HepG2 (cell line): ENCODE results near the gene FURIN. TPM values are rescaled to one million over a fixed set of nuclear protein-coding genes. Genes with fewer than 3 reads are reported as not detected.
A peak's percentile ranks its signal among the peaks of the same experiment; 100 is the strongest.

ENCODE experiments used
- AGO2 ChIP-seq: fragments of 200-400 bp; formaldehyde crosslinking; optimal IDR thresholded peaks from 2 replicates; pipeline ENCODE3; 2017; ENCODE audit warnings: mild to moderate bottlenecking, low read depth, low read length, moderate library complexity
- CEBPB ChIP-seq: IDR thresholded peaks from 2 replicates; pipeline ENCODE4 v1.6.1; 2011; ENCODE audit warnings: low read depth, low read length, improper control_type of control experiment, borderline replicate concordance
- ELK4 ChIP-seq: sonication (generic); formaldehyde crosslinking; IDR thresholded peaks from 2 replicates; pipeline ENCODE4 v1.9.0; 2021; ENCODE audit warnings: missing genetic modification reagents, borderline replicate concordance
- FUBP1 ChIP-seq: sonication (generic); formaldehyde crosslinking; IDR thresholded peaks from 2 replicates; pipeline ENCODE4 v1.5.1; 2020; ENCODE audit warnings: missing genetic modification reagents, mild to moderate bottlenecking, borderline replicate concordance
- HDAC1 ChIP-seq: sonication (generic); formaldehyde crosslinking; IDR thresholded peaks from 2 replicates; pipeline ENCODE4 v1.5.1; 2020; ENCODE audit warnings: mild to moderate bottlenecking, missing genetic modification reagents
- MIER3 ChIP-seq: IDR thresholded peaks from 2 replicates; pipeline ENCODE4 v1.6.1; 2016; ENCODE audit warnings: missing compliant biosample characterization, borderline replicate concordance
- PRDM15 ChIP-seq: sonication (generic); formaldehyde crosslinking; IDR thresholded peaks from 2 replicates; pipeline ENCODE4 v1.4.0; 2020; ENCODE audit warnings: missing genetic modification reagents
- REST ChIP-seq, 2 experiments: IDR thresholded peaks; 2 replicates each; pipeline ENCODE4 v1.6.1; 2011 to 2012; ENCODE audit warnings: low read length in 2 of 2, borderline replicate concordance in 1 of 2, low read depth in 1 of 2, mild to moderate bottlenecking in 1 of 2, moderate library complexity in 1 of 2
- ZNF180 ChIP-seq: sonication (generic); formaldehyde crosslinking; IDR thresholded peaks from 2 replicates; pipeline ENCODE4 v1.4.0; 2020; ENCODE audit warnings: low read depth, missing genetic modification reagents, borderline replicate concordance
- ZNF343 ChIP-seq: sonication (generic); formaldehyde crosslinking; IDR thresholded peaks from 2 replicates; pipeline ENCODE4 v1.4.0; 2020; ENCODE audit warnings: mild to moderate bottlenecking, missing genetic modification reagents
- ZNF713 ChIP-seq: sonication (generic); formaldehyde crosslinking; IDR thresholded peaks from 2 replicates; pipeline ENCODE4 v1.4.0; 2020; ENCODE audit warnings: mild to moderate bottlenecking, missing genetic modification reagents
- polyA plus RNA-seq, 8 experiments: library from polyadenylated mRNA; depleted of rRNA in 3 of 8; stranded (reverse) in 7 of 8; unstranded in 1 of 8; fragments of >200 nt; fragmentation: Illumina TruSeq in 4 of 8; extraction: Trizol in 4 of 8; gene quantifications; 2 replicates each; pipeline versions ENCODE4 v1.2.1 to v1.2.3, GENCODE V29; 2011 to 2016; ENCODE audit warnings: low read depth in 4 of 8, missing spikeins in 1 of 8, mixed read lengths in 1 of 8; ENCODE audit not compliant: insufficient read depth in 1 of 8
- total RNA-seq, 5 experiments: library from RNA; depleted of rRNA; stranded (reverse); fragments of >200 nt; fragmentation: Illumina TruSeq; extraction: Trizol; gene quantifications; 2 replicates each; pipeline ENCODE4 v1.2.3, GENCODE V29; 2016; ENCODE audit warnings: low read depth in 1 of 5
- TF ChIP-seq, protein P1 (sequence below): sonication (generic); formaldehyde crosslinking; conservative IDR thresholded peaks from 2 replicates; pipeline ENCODE4 v1.4.0; 2020; ENCODE audit warnings: missing genetic modification reagents
- TF ChIP-seq, protein P2 (sequence below): sonication (generic); formaldehyde crosslinking; IDR thresholded peaks from 2 replicates; pipeline ENCODE4 v1.4.0; 2020; ENCODE audit warnings: missing genetic modification reagents

The FURIN gene
- total and polyA plus RNA-seq, 2 of the 13 experiments (the other 11 are each of a cell fraction or from before 2014, with no cell fraction given): 15.2 to 17.4 TPM

GRCh38 chr15:90931828-90932659, 63.7 kb downstream of the FURIN start, which contains the start of gene HDDC3 (continued):
- no peak for TF ChIP-seq CEBPB
- TF ChIP-seq, protein P1, sequence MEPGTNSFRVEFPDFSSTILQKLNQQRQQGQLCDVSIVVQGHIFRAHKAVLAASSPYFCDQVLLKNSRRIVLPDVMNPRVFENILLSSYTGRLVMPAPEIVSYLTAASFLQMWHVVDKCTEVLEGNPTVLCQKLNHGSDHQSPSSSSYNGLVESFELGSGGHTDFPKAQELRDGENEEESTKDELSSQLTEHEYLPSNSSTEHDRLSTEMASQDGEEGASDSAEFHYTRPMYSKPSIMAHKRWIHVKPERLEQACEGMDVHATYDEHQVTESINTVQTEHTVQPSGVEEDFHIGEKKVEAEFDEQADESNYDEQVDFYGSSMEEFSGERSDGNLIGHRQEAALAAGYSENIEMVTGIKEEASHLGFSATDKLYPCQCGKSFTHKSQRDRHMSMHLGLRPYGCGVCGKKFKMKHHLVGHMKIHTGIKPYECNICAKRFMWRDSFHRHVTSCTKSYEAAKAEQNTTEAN (CRISPR knock-in tag): peak; percentile 49
- 0 out of 2 replicates have a peak, but pooled peaks have one; percentile 32 for TF ChIP-seq ZNF713 (CRISPR knock-in tag)
- TF ChIP-seq REST (IDR thresholded peaks at IDR 0.05; ENCODE audit: borderline replicate concordance in 1 of 2, low read depth in 1 of 2, low read length in 2 of 2): no peak; a peak in 1 of 4 replicates
- peak; percentile 88 for TF ChIP-seq AGO2
- no peak for TF ChIP-seq FUBP1
- TF ChIP-seq MIER3 (CRISPR knock-in tag): peak; percentile 23; the same call in 1 of the 2 replicates
- TF ChIP-seq ELK4 (CRISPR knock-in tag): no peak
- no peak for TF ChIP-seq ZNF343
- TF ChIP-seq HDAC1 (CRISPR knock-in tag): peak; percentile 87
- TF ChIP-seq PRDM15 (CRISPR knock-in tag): no peak
- TF ChIP-seq, protein P2, sequence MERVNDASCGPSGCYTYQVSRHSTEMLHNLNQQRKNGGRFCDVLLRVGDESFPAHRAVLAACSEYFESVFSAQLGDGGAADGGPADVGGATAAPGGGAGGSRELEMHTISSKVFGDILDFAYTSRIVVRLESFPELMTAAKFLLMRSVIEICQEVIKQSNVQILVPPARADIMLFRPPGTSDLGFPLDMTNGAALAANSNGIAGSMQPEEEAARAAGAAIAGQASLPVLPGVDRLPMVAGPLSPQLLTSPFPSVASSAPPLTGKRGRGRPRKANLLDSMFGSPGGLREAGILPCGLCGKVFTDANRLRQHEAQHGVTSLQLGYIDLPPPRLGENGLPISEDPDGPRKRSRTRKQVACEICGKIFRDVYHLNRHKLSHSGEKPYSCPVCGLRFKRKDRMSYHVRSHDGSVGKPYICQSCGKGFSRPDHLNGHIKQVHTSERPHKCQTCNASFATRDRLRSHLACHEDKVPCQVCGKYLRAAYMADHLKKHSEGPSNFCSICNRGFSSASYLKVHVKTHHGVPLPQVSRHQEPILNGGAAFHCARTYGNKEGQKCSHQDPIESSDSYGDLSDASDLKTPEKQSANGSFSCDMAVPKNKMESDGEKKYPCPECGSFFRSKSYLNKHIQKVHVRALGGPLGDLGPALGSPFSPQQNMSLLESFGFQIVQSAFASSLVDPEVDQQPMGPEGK: peak; percentile 65
- TF ChIP-seq ZNF180 (CRISPR knock-in tag): no peak
